Subcutaneous abdominal adipose tissue (tissue), 5 donors: ENCODE measurements around the gene REXO1.

Experiments used
- H3K27ac ChIP-seq: one replicate; pipeline ENCODE4 v1.7.0; 2013; ENCODE audit warnings: low read depth, mild to moderate bottlenecking, inconsistent platforms, low read length, moderate library complexity
- H3K27me3 ChIP-seq, 5 donors: one replicate each; pipeline ENCODE4 v1.7.0; 2013; ENCODE audit warnings: low read length in 5 of 5, inconsistent platforms in 1 of 5; ENCODE audit not compliant: control insufficient read depth in 5 of 5, insufficient read depth in 4 of 5
- H3K36me3 ChIP-seq, 5 donors: one replicate each; pipeline ENCODE4 v1.7.0; 2013; ENCODE audit warnings: low read length in 5 of 5; ENCODE audit not compliant: control insufficient read depth in 5 of 5, insufficient read depth in 5 of 5
- H3K4me1 ChIP-seq, 5 donors: one replicate each; pipeline ENCODE4 v1.7.0; 2013; ENCODE audit warnings: low read length in 5 of 5, mild to moderate bottlenecking in 3 of 5, moderate library complexity in 1 of 5; ENCODE audit not compliant: control insufficient read depth in 5 of 5, insufficient read depth in 5 of 5
- H3K4me3 ChIP-seq, 5 donors: one replicate each; pipeline ENCODE4 v1.7.0; 2013; ENCODE audit warnings: low read length in 5 of 5, low read depth in 1 of 5
- H3K9ac ChIP-seq, 5 donors: one replicate each; pipeline ENCODE4 v1.7.0; 2013; ENCODE audit warnings: low read length in 5 of 5, mild to moderate bottlenecking in 4 of 5, moderate library complexity in 3 of 5
- H3K9me3 ChIP-seq, 5 donors: one replicate each; pipeline ENCODE4 v1.7.0; 2013; ENCODE audit warnings: low read length in 5 of 5; ENCODE audit not compliant: control insufficient read depth in 5 of 5
- donor health status: healthy.
- donor health status: healthy.
- donor health status: healthy.
- donor health status: healthy.
- donor health status: healthy.

The REXO1 gene

GRCh38 chr19:1783354-1783753 lies 64.9 kb downstream of the REXO1 start:
- Histone ChIP-seq H3K9me3 (peaks cover 8 to 16% (median 11%) of the 10 kb centered on the region in 5 donors), H3K27me3 (peaks cover 19 to 61% (median 42%) of the 10 kb centered on the region in 5 donors)

GRCh38 chr19:1782521-1782920 lies 65.8 kb downstream of the REXO1 start:
- H3K9ac ChIP-seq = no peak overlapping the region
- H3K27me3 ChIP-seq = peaks cover 23 to 59% (median 43%) of the 10 kb centered on the region in 5 donors
- H3K27ac ChIP-seq = no peak overlapping the region
- peaks cover 8 to 16% (median 11%) of the 10 kb centered on the region in 5 donors for H3K9me3 ChIP-seq
- no peaks in the 10 kb centered on the region for H3K36me3 ChIP-seq
- H3K4me3 ChIP-seq = no peak overlapping the region
- no peaks in the 10 kb centered on the region for H3K4me1 ChIP-seq

More at GRCh38 chr19:1783354-1783753, 64.9 kb downstream of the REXO1 start:
- Histone ChIP-seq H3K9ac (no peak overlapping the region), H3K27ac (no peak overlapping the region), H3K4me1 (no peaks in the 10 kb centered on the region), H3K4me3 (no peak overlapping the region), H3K36me3 (no peaks in the 10 kb centered on the region)

- no peak overlapping the region for H3K9ac ChIP-seq
- no peak overlapping the region for H3K4me3 ChIP-seq
- peaks cover 8 to 16% (median 11%) of the 10 kb centered on the region in 5 donors for H3K9me3 ChIP-seq
- no peaks in the 10 kb centered on the region for H3K4me1 ChIP-seq
- H3K27ac ChIP-seq = no peak overlapping the region
- no peaks in the 10 kb centered on the region for H3K36me3 ChIP-seq
- peaks cover 30 to 72% (median 55%) of the 10 kb centered on the region in 5 donors for H3K27me3 ChIP-seq
Observed at GRCh38 chr19:1780272-1780958, 67.9 kb downstream of the REXO1 start.

GRCh38 chr19:1779574-1779973 lies 68.7 kb downstream of the REXO1 start:
- no peak overlapping the region for H3K9ac ChIP-seq
- no peak overlapping the region for H3K27ac ChIP-seq
- H3K9me3 ChIP-seq = peaks cover 8 to 22% (median 14%) of the 10 kb centered on the region in 5 donors
- H3K4me3 ChIP-seq = no peak overlapping the region
- H3K36me3 ChIP-seq = no peaks in the 10 kb centered on the region
- H3K27me3 ChIP-seq = peaks cover 32 to 72% (median 56%) of the 10 kb centered on the region in 5 donors
- H3K4me1 ChIP-seq = no peaks in the 10 kb centered on the region

GRCh38 chr19:1777149-1777548 lies 71.1 kb downstream of the REXO1 start:
- Histone ChIP-seq H3K36me3 (no peaks in the 10 kb centered on the region), H3K27ac (no peak overlapping the region), H3K9ac (no peak overlapping the region), H3K9me3 (peaks cover 7 to 16% (median 11%) of the 10 kb centered on the region in 5 donors), H3K27me3 (peaks cover 34 to 73% (median 60%) of the 10 kb centered on the region in 5 donors), H3K4me3 (no peak overlapping the region), H3K4me1 (no peaks in the 10 kb centered on the region)

GRCh38 chr19:1776606-1777147 lies 71.6 kb downstream of the REXO1 start:
- Histone ChIP-seq H3K9ac (no peak overlapping the region), H3K27me3 (peaks cover 34 to 73% (median 59%) of the 10 kb centered on the region in 5 donors), H3K36me3 (no peaks in the 10 kb centered on the region), H3K27ac (no peak overlapping the region), H3K4me3 (no peak overlapping the region), H3K9me3 (peaks cover 2 to 12% (median 7%) of the 10 kb centered on the region in 5 donors), H3K4me1 (no peaks in the 10 kb centered on the region)

GRCh38 chr19:1775951-1776605 lies 72.2 kb downstream of the REXO1 start:
- no peak overlapping the region for H3K4me3 ChIP-seq
- no peaks in the 10 kb centered on the region for H3K36me3 ChIP-seq
- H3K9me3 ChIP-seq = peaks cover 4 to 15% (median 10%) of the 10 kb centered on the region in 5 donors
- H3K27me3 ChIP-seq = peaks cover 34 to 72% (median 57%) of the 10 kb centered on the region in 5 donors
- H3K9ac ChIP-seq = no peak overlapping the region
- no peak overlapping the region for H3K27ac ChIP-seq
- H3K4me1 ChIP-seq = no peaks in the 10 kb centered on the region

GRCh38 chr19:1774989-1775772 lies 73.1 kb downstream of the REXO1 start:
- peaks cover 9 to 24% (median 19%) of the 10 kb centered on the region in 5 donors for H3K9me3 ChIP-seq
- peaks cover 31 to 63% (median 54%) of the 10 kb centered on the region in 5 donors for H3K27me3 ChIP-seq
- H3K4me1 ChIP-seq = no peaks in the 10 kb centered on the region
- no peak overlapping the region for H3K9ac ChIP-seq
- H3K4me3 ChIP-seq = no peak overlapping the region
- no peaks in the 10 kb centered on the region for H3K36me3 ChIP-seq
- no peak overlapping the region for H3K27ac ChIP-seq

GRCh38 chr19:1773184-1773583 lies 75.1 kb downstream of the REXO1 start:
- Histone ChIP-seq H3K4me3 (no peak overlapping the region), H3K9ac (no peak overlapping the region), H3K4me1 (no peaks in the 10 kb centered on the region), H3K36me3 (no peaks in the 10 kb centered on the region), H3K27ac (no peak overlapping the region), H3K27me3 (peaks cover 41 to 61% (median 58%) of the 10 kb centered on the region in 5 donors), H3K9me3 (peaks cover 9 to 24% (median 19%) of the 10 kb centered on the region in 5 donors)
